Subcutaneous abdominal adipose tissue (tissue), 5 donors: ENCODE measurements around the gene AQP6.

Experiments
- H3K27ac ChIP-seq: one replicate; pipeline ENCODE4 v1.7.0; 2013; ENCODE audit warnings: low read depth, mild to moderate bottlenecking, inconsistent platforms, low read length, moderate library complexity
- H3K27me3 ChIP-seq, 5 donors: one replicate each; pipeline ENCODE4 v1.7.0; 2013; ENCODE audit warnings: low read length in 5 of 5, inconsistent platforms in 1 of 5; ENCODE audit not compliant: control insufficient read depth in 5 of 5, insufficient read depth in 4 of 5
- H3K36me3 ChIP-seq, 5 donors: one replicate each; pipeline ENCODE4 v1.7.0; 2013; ENCODE audit warnings: low read length in 5 of 5; ENCODE audit not compliant: control insufficient read depth in 5 of 5, insufficient read depth in 5 of 5
- H3K4me1 ChIP-seq, 5 donors: one replicate each; pipeline ENCODE4 v1.7.0; 2013; ENCODE audit warnings: low read length in 5 of 5, mild to moderate bottlenecking in 3 of 5, moderate library complexity in 1 of 5; ENCODE audit not compliant: control insufficient read depth in 5 of 5, insufficient read depth in 5 of 5
- H3K4me3 ChIP-seq, 5 donors: one replicate each; pipeline ENCODE4 v1.7.0; 2013; ENCODE audit warnings: low read length in 5 of 5, low read depth in 1 of 5
- H3K9ac ChIP-seq, 5 donors: one replicate each; pipeline ENCODE4 v1.7.0; 2013; ENCODE audit warnings: low read length in 5 of 5, mild to moderate bottlenecking in 4 of 5, moderate library complexity in 3 of 5
- H3K9me3 ChIP-seq, 5 donors: one replicate each; pipeline ENCODE4 v1.7.0; 2013; ENCODE audit warnings: low read length in 5 of 5; ENCODE audit not compliant: control insufficient read depth in 5 of 5
- donor health status: healthy.
- donor health status: healthy.
- donor health status: healthy.
- donor health status: healthy.
- donor health status: healthy.

AQP6 gene

DNA sequence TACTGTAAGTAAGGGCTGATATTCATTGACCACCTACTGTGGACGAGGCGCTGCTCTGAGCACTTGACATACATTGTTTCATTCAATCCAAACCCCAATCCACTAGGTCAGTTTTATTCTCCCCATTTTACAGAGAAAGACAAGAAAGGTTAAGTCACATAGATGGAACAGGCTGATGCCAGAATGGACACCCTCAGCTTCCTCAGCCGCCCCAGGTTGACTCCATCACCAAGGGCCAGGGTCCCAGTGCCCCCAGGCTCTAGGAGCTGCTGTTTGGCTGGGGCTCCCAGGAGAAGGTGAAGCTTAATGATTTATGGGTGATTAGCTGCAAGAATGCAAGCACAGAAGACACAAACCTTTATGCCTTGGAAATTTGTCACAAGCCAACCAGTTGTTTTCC lies 22.9 kb upstream of the AQP6 start:
- Histone ChIP-seq H3K27me3 (peaks cover 9 to 17% (median 12%) of the 10 kb centered on the region in 5 donors), H3K4me3 (no peak overlapping the region), H3K9ac (no peak overlapping the region), H3K4me1 (peaks cover 0 to 22% (median 17%) of the 10 kb centered on the region in 5 donors), H3K9me3 (no peaks in the 10 kb centered on the region), H3K36me3 (no peaks in the 10 kb centered on the region), H3K27ac (no peak overlapping the region)

DNA sequence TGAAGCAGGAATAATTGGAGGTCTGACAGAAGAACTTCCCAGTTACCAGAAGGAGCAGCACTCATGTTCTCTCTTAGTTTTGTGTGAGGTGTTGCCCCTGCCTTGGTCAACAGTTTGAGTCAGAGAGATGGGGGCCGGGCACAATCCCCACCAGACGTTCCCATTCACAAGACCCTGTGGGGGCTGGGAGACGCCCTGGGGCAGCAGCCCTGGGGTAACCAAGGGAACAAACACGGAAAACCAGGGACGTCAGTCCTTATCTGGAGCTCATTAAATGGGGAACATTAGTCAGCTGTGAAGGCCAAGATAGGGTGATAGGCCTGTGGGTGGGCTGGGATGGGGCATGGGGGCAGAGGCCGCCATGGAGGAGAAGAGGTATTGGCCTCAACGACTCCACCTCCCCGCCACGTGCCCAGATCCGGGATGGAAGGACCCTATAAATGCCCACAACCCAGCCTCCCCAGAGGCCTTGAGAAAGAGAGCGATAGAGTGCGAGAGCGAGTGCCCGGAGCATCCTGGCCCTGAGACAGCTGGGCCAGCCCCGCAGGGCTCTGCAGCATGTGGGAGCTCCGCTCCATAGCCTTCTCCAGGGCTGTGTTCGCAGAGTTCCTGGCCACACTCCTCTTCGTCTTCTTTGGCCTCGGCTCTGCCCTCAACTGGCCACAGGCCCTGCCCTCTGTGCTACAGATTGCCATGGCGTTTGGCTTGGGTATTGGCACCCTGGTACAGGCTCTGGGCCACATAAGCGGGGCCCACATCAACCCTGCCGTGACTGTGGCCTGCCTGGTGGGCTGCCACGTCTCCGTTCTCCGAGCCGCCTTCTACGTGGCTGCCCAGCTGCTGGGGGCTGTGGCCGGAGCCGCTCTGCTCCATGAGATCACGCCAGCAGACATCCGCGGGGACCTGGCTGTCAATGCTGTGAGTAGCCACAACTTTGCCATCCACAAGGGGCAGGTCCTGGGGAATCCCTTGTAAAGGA lies 22.2 kb upstream of the AQP6 start, which contains the start of gene AQP2:
AQP2 (plus strand) TSS at position 465 of the 979 bp plus-strand sequence; CDS start at position 559, 94 bp downstream.
- H3K27ac ChIP-seq, result no peak within 1 kb of the TSS
- H3K9me3 ChIP-seq, result no peaks in the 10 kb centered on the region
- H3K36me3 ChIP-seq, result no peaks in the 10 kb centered on the region
- H3K4me3 ChIP-seq, result no peak within 1 kb of the TSS
- peaks cover 11 to 23% (median 17%) of the 10 kb centered on the region in 5 donors for H3K27me3 ChIP-seq
- H3K4me1 ChIP-seq, result peaks cover 0 to 17% (median 12%) of the 10 kb centered on the region in 5 donors
- peak within 1 kb of the TSS in 1 of 5 donors; percentile 21 for H3K9ac ChIP-seq

DNA sequence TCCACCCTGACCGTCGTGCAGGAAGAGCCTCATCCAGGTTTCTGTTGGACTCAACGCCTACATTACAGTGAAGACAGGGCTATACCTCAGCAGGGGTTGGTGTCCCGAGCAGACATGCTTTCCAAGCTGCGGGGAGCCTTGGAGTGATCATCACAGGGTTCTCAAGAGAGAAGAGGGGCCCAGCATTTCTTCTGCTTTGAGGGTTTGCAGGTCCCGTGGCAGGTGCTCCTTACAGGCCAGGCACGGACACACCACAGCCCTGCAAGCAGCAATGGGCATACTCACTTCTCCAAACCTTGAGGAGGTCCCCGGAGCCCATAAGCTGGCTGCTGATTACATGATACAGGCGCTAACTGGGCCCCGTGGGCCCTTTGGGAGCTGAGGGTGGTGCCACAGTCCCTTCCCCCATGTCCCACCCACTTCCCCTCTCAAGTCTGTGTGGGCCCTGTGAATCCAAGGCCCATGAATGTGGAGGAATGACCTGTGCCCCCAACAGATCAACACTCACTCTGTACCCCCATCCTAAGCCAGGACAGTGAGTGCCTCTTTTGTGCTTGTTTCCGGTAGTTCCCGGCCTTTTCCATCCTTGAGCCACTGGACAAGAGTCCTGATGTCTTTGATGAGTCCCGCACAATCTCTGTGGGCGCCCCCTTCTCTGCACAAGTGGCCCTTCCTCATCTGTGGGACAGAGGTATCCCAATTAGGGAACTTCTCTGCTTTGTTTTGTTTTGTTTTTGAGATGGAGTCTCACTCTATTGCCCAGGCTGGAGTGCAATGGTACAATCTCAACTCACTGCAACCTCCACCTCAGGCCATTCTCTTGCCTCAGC lies 21.1 kb upstream of the AQP6 start:
- H3K4me3 ChIP-seq, result no peak overlapping the region
- peaks cover 17 to 26% (median 20%) of the 10 kb centered on the region in 5 donors for H3K27me3 ChIP-seq
- H3K9ac ChIP-seq, result peak overlapping the region in 1 of 5 donors; percentile 21
- no peaks in the 10 kb centered on the region for H3K9me3 ChIP-seq
- H3K4me1 ChIP-seq, result peaks cover 0 to 14% (median 9%) of the 10 kb centered on the region in 5 donors
- no peak overlapping the region for H3K27ac ChIP-seq
- no peaks in the 10 kb centered on the region for H3K36me3 ChIP-seq

DNA sequence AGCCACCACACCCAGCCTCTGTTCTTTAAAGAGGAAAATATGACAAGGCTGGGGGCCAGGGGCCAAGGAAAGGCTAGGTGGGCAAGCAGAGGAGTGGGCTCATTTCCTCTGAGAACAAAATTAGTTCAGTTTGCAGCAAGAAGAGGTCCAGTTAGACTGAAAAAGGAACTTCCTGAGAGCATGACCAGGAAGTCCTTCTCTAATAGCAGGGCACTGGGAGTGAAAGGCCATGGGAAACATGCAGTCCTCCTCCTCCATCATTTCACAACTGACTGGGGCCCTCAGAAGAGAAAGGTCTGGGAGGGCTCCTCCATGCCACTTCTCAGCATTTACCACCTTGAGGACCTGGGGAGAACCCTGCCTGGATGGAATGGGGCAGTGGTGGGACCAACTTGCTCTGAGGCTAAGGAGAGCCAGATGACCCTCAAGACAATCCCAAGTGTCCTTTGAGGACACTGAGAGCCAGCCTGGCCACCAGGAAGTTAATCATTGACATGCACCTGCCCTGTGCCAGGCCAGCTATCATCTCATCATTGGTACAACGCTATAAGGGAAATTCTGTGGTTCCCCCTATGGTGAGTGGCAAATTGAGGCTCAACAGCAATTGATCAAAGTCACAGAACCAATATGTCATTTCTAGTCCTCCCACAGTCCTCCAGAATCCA lies 20.2 kb upstream of the AQP6 start:
- Histone ChIP-seq H3K27me3 (peaks cover 20 to 30% (median 22%) of the 10 kb centered on the region in 5 donors), H3K4me1 (peaks cover 0 to 14% (median 9%) of the 10 kb centered on the region in 5 donors), H3K9me3 (no peaks in the 10 kb centered on the region), H3K9ac (peak overlapping the region in 1 of 5 donors; percentile 2), H3K4me3 (no peak overlapping the region), H3K27ac (no peak overlapping the region), H3K36me3 (no peaks in the 10 kb centered on the region)

DNA sequence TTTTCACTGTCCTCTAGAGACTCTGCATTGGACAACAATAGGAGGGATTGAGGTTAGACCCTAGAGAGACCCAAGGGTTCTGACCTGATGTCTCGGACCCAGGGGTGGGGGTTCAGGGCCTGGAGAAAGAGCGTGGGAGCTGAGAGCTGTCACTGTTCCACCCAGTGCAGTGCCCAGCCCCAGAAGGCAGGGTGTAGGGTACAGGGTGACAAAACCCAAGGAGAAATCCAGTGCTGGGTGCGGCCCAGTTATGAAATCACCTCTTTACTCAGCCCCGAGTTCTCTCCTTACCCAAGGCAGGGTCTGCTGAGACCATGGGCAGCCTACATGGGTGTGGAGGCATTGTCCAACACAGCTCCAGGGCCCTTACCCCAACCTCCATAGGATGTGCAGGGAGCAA lies 19.6 kb upstream of the AQP6 start:
- no peak overlapping the region for H3K4me3 ChIP-seq
- H3K9ac ChIP-seq, result no peak overlapping the region
- no peak overlapping the region for H3K27ac ChIP-seq
- H3K9me3 ChIP-seq, result no peaks in the 10 kb centered on the region
- no peaks in the 10 kb centered on the region for H3K36me3 ChIP-seq
- H3K27me3 ChIP-seq, result peaks cover 20 to 36% (median 25%) of the 10 kb centered on the region in 5 donors
- H3K4me1 ChIP-seq, result peaks cover 0 to 14% (median 9%) of the 10 kb centered on the region in 5 donors

DNA sequence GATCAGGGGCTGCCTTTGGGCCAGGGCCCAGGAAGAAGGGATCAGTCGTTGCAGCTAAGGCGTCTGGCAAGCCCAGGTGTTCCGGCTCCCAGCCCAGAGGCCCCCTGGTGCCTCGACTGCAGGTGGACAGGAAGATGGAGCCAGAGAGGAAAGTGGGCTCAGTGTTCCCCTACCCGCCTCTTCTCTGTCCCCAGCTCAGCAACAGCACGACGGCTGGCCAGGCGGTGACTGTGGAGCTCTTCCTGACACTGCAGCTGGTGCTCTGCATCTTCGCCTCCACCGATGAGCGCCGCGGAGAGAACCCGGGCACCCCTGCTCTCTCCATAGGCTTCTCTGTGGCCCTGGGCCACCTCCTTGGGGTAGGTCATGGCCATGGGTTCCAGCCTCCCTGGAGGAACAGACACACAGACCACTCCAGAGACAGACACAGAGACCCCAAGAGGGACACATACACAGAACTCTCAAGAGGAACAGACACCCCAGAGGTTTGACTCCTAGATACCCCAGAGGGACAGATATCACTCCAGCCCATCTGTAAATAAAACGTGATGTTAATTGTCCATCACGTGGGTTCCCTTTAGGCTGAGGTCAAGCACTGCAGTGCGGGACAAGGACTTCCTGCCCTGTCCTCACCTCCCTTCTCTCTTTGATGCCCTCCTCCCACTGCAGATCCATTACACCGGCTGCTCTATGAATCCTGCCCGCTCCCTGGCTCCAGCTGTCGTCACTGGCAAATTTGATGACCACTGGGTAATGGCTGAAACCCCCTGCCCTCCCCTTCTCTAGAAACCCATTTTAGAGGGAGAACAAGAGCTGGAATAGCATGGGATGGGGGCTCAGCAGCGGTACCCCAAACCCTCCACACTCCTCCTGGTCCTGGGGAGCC lies 18.5 kb upstream of the AQP6 start:
- H3K9ac ChIP-seq, result no peak overlapping the region
- no peak overlapping the region for H3K4me3 ChIP-seq
- no peaks in the 10 kb centered on the region for H3K36me3 ChIP-seq
- H3K4me1 ChIP-seq, result peaks cover 0 to 14% (median 7%) of the 10 kb centered on the region in 5 donors
- no peak overlapping the region for H3K27ac ChIP-seq
- peaks cover 25 to 43% (median 33%) of the 10 kb centered on the region in 5 donors for H3K27me3 ChIP-seq
- H3K9me3 ChIP-seq, result no peaks in the 10 kb centered on the region

GRCh38 chr12:49954863-49955830 lies 17.6 kb upstream of the AQP6 start:
- Histone ChIP-seq H3K9ac (no peak overlapping the region), H3K36me3 (no peaks in the 10 kb centered on the region), H3K27me3 (peaks cover 33 to 52% (median 42%) of the 10 kb centered on the region in 5 donors), H3K4me1 (peaks cover 0 to 15% (median 12%) of the 10 kb centered on the region in 5 donors), H3K9me3 (no peaks in the 10 kb centered on the region), H3K4me3 (no peak overlapping the region), H3K27ac (no peak overlapping the region)

- Histone ChIP-seq H3K27me3 (peaks cover 43 to 60% (median 51%) of the 10 kb centered on the region in 5 donors), H3K27ac (no peak overlapping the region), H3K9ac (no peak overlapping the region), H3K4me3 (no peak overlapping the region), H3K4me1 (peaks cover 0 to 17% (median 4%) of the 10 kb centered on the region in 5 donors), H3K9me3 (no peaks in the 10 kb centered on the region), H3K36me3 (no peaks in the 10 kb centered on the region)
These were observed 16.7 kb upstream of the AQP6 start for GRCh38 chr12:49955899-49956662.
